MM.1S (cell line): ENCODE data around the gene TAS1R1.

ENCODE experiments used
- EZH2 ChIP-seq: fragments of 300-600 bp; sonication (generic); optimal IDR thresholded peaks from 2 replicates; pipeline ENCODE3; 2017; ENCODE audit warnings: low read depth, mild to moderate bottlenecking, antibody characterized with exemption, low read length, mixed read lengths
- EZH2phosphoT487 ChIP-seq: fragments of 300-600 bp; sonication (generic); IDR thresholded peaks from 2 replicates; pipeline ENCODE4 v1.6.1; 2018; ENCODE audit warnings: antibody characterized with exemption, low read length
- TF ChIP-seq, protein P1 (sequence below): fragments of 300-600 bp; sonication (generic); IDR thresholded peaks from 2 replicates; pipeline ENCODE4 v1.5.1; 2016; ENCODE audit warnings: antibody characterized with exemption, low read length, mixed read lengths

DNA sequence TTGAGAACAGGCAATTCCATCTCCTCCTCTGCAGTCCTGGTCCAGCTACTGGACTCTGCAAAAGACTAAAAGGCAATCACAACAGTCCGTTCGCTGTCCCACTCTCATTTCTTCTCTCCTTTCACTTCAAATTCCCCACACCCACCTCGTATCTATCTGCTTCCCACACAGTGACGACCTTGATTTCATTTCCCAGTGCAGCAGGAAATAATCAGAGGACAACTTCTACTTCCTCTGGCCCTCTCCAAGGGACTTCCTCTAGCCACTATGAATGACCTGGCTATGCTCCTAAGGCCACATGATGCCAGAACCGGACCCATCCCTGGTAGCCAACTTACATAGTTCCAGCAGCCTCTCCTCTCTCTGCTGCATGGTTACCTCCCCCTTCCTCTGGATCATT is 8.8 kb upstream of the TAS1R1 start:
- TF ChIP-seq EZH2phosphoT487 (no peak), EZH2 (no peak)
- TF ChIP-seq, protein P1, sequence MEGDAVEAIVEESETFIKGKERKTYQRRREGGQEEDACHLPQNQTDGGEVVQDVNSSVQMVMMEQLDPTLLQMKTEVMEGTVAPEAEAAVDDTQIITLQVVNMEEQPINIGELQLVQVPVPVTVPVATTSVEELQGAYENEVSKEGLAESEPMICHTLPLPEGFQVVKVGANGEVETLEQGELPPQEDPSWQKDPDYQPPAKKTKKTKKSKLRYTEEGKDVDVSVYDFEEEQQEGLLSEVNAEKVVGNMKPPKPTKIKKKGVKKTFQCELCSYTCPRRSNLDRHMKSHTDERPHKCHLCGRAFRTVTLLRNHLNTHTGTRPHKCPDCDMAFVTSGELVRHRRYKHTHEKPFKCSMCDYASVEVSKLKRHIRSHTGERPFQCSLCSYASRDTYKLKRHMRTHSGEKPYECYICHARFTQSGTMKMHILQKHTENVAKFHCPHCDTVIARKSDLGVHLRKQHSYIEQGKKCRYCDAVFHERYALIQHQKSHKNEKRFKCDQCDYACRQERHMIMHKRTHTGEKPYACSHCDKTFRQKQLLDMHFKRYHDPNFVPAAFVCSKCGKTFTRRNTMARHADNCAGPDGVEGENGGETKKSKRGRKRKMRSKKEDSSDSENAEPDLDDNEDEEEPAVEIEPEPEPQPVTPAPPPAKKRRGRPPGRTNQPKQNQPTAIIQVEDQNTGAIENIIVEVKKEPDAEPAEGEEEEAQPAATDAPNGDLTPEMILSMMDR, result no peak
